DMS53 (cell line): ENCODE measurements around the gene IGFBP4.

ENCODE experiments used
- DNase-seq: peaks from one replicate; lab custom pipeline; 2025; lab: John Stamatoyannopoulos, UW

The IGFBP4 gene

DNA sequence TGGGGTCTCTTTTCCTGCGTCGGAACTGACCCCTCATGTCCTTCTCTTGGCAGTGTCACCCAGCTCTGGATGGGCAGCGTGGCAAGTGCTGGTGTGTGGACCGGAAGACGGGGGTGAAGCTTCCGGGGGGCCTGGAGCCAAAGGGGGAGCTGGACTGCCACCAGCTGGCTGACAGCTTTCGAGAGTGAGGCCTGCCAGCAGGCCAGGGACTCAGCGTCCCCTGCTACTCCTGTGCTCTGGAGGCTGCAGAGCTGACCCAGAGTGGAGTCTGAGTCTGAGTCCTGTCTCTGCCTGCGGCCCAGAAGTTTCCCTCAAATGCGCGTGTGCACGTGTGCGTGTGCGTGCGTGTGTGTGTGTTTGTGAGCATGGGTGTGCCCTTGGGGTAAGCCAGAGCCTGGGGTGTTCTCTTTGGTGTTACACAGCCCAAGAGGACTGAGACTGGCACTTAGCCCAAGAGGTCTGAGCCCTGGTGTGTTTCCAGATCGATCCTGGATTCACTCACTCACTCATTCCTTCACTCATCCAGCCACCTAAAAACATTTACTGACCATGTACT lies 13.2 kb downstream of the IGFBP4 start:
- DNase-seq: no peak

DNA sequence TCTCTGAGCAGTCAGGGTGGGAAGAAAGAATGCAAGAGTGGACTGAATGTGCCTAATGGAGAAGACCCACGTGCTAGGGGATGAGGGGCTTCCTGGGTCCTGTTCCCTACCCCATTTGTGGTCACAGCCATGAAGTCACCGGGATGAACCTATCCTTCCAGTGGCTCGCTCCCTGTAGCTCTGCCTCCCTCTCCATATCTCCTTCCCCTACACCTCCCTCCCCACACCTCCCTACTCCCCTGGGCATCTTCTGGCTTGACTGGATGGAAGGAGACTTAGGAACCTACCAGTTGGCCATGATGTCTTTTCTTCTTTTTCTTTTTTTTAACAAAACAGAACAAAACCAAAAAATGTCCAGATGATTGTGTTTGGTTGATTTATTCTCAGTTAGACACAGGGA lies 14.1 kb downstream of the IGFBP4 start:
- DNase-seq: no peak

DNA sequence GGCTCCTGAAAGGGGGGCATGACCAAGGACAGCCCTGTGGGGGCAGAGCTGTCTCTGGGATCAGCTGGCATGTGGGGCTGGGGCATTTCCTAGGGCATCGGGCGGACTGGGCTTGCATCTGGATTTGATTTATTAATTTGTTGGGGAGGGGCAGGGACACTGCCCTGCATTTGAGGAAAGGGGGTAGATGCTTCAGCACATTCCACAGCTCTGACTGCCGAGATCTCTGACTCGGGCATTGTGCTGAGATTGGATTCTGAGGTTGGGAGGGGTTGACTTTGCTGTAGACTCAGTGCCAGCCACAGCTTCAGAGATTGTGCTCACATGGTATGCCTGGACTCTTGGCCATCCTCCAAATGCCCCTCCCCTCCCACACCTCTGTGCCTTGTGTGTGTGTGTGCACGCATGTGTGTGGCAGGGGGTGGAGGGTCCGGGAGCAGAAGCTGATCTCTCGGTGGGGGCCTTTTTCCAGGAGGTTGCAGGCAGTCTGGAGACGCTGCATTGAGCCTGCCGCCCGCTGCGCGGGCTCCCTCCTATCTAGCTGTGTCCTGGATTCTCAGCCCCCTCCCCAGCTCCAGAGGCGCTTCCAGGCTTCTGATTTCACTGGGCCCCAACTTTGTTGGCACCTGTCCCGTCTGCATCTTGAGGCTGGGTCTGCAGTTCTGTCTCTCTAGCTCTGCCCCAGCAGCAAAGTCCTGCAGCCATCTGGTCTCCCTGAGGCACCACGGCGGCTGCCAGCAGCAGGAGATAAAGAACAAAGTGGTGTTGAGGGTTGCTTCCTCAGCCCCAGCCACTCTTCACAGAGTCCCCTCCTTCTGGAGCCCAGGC lies 14.9 kb downstream of the IGFBP4 start:
- DNase-seq: no peak

DNA sequence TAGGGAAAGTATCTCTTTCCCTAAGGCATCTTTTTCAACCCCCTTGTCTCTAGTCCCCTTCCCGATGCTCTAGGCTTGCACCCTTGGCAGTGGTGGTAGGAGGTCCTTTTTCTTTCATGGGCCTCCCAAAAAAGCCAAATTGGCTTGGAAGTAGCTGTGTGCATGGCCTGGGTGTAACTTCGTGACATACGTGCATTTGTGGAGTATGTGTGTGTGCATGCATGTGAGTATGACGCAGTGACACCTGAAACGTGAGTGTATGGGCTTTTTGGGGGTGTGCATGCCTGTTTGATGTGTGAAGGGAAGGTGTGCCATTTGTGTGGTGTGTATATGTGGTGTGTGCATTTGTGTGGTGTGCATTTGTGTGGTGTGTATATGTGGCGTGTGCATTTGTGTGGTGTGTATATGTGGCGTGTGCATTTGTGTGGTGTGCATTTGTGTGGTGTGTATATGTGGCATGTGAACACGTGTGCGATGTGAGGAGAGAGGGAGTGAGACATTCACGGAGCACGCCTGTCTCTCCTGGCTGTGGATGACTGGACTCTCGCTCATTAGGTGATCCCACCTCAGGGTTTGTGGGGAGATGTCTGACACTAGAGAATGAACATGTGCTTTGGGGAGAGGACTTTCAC lies 15.7 kb downstream of the IGFBP4 start:
- DNase-seq: no peak

DNA sequence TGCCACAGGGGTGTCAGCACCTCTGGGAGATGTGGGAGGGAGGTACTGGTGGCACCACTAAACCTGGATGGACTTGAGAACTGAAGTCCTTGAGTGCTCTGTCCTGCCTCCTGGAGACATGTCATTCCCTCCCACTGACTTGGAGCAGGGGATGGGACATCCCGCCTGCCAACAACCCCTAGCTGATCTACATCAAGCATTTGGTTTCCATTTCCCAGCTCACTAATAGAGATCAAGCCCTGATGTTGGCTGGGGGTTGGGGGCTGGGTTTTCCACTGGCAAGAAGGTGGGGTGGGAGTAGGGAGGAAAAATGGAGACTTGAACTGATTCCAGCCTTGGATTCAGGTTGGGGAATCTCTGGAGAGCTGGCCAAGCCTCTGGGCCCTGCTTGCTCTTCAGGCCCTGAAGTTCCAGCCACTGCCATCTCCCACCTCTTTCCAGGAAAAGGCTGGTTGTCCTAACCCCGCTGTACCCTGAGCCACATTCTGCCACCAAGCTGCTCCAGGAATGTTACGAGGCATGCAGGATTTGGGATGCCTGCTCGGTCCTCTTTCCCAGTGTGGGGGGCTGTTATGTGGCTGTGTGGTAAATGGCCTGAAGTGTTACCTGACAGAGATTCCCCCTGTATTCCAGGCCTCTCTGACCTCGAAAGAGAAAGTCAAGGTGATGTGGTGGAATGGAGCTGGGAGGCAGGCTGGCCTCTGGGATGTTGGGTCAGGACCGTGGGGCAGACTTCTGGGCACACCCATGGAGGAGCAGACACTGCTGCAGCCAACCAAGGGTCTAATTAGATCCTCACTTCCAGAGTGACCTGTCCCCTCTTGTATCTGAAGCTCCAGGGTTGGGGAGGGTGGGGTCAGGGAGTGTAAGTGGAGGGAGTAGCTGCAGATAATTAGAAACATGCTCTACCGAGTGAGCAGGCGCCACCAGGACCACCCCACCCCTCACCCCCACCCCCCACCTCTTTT lies 16.7 kb downstream of the IGFBP4 start:
- no peak for DNase-seq

DNA sequence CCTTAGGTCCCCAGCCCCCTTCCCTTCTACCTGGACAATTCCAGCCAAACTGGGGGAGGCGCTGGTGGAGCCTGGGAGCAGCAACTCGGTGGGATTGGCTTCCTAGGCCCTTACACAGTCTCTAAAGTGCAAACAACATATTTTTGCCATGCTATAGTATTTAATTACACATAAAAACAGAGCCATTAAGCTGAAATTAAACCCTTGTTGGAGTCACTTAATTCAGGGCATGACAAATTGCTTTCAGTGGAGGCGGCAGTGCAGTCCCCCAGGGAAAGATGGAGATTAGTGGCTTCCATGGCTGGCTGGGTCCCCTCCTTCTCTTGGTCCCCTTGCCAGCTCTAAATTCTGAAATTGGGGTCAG lies 17.3 kb downstream of the IGFBP4 start:
- no peak for DNase-seq

DNA sequence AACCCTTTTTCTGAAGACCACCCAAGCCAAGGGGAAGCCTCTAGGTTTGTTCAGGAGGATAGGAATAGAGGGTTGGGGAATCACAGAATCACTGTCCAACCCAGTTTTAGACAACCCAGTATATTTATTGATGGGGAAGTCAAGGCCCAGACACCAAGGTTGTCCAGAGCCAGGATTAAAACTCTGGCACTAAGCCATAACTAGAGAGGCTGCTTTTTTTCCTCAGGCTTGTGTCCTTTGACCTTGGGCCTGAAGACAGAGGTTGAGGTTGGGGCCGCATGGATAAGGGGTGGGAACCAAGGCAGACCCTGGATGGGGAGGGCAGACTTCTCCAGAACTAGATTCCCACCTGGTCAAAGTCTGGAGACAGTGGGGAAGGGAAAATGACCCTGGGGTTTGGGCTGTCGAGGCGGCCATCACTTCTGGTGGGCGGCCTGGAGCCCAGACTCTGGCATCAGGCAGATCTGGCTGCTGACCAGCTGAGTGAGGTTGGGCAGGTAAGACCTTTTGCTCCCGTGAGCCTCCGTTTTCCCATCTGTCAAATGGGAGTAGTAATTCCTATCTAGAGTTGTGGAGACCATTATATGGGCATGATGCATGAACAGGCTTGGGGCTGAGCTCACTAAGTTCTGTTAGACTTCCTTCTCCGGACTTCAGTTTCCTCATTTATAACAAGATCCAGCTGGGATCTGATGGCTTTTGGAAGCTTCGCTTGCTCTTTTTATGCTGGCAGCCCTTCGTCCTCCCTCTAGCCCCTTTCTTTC lies 17.9 kb downstream of the IGFBP4 start:
- DNase-seq: no peak

DNA sequence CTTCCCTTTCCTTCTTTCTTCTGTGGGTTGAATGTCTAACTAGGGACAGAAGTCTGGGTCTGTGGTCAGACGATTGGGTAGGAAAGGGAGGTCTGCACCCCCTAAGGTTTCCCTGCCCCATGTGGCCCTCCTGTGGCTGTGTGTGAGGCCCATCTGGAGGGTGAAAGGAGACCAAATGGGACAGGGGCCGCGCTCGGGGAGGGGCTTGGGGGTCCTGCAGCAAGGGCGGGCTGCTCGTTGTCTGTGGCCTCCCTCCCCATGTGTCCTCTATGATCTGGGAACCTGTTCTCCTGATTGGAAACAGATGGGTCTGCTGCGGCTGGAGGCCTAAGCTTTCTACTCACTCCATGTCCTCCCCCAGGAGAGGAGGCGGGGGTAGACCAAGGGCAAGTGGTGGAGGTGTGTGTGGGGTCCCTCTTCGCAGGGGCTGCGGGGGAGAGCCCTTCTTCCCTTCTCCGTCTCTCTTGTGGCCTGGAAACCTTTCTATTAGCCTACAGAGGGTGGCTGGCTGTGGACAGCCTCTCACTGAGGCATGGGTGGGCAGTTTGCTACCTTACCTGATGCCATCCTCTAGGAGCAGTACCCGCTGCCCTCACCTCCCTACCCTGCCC lies 18.6 kb downstream of the IGFBP4 start:
- no peak for DNase-seq

DNA sequence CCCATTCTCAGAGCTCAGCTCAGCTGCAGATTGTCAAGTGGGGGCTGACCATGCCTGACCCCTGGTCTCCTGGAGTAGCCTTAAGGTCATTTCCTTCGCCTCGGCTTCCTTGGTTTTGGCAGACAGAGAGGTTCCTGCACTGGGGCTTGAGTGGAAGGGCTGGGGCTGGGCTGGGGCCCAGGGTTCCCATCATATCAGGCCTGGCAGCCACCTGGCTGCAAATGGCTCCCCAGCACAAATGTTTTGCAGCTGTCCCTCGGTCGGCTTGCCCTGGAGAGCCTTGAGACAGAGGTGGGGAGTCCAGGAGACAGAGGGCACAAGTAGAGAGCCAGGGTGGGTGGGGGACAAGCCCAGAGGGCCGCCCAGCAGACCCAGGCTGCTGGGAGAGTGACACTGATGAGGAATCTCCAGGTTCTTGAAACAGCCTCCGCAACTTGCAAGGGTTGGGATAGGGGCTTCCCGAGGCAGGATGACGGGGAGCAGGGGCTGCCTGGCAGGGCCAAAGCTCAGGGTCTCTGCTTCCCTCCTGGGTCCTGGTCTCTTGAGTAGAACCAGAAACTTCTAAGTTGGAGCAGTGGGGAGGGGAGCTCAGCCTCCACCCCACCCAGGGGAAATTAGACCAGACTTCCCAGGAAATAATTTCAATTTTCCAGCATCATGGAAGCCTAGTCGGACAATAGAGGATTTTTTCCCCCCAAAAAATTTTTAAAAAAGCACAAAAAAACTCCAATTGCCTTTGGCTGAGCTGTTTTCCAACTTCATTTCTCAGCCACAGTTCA lies 19.3 kb downstream of the IGFBP4 start:
- no peak for DNase-seq

DNA sequence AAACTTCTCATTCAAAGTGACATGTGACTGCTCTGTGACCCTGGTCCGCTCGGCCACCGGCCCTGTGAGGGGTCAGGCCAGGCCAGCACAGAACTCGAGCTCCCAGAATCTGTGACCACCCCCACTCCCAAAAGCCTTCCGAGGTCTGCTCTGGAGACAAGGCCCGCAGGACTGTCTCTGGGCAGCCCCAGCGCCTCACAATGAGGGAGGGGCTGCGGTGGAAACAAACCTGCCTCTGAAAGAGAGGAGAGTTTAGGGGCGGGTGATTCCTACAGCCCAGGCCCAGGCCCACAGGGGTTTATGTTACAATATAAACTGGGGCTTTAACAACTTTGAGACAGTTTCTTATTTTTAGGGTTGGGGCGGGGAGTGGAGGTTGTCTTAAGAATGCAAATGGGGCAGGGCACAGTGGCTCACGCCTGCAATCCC lies 19.9 kb downstream of the IGFBP4 start:
- DNase-seq: no peak

DNA sequence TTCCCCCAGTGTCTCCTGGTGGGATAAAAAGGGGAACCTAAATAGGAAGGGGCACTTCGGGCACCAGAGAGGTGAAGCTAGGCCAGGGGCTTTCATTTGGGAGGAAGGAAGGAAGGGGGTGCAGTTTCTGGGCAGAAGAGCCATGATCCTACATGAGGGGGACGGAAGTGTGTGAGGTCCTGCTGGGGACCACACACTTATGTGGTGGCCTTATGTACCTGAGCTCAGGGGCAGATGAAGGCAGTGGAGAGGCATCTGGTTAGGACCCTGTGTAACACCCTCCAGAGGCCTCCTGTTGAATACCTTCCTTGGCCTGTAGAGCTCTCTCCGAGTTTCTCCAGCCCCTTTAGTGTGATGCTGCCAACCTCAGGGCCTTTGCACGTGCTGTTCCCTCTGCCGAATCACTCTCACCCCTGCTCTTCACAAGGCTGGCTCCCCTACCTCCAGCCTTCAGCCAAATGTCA lies 21.2 kb downstream of the IGFBP4 start:
- DNase-seq: no peak

DNA sequence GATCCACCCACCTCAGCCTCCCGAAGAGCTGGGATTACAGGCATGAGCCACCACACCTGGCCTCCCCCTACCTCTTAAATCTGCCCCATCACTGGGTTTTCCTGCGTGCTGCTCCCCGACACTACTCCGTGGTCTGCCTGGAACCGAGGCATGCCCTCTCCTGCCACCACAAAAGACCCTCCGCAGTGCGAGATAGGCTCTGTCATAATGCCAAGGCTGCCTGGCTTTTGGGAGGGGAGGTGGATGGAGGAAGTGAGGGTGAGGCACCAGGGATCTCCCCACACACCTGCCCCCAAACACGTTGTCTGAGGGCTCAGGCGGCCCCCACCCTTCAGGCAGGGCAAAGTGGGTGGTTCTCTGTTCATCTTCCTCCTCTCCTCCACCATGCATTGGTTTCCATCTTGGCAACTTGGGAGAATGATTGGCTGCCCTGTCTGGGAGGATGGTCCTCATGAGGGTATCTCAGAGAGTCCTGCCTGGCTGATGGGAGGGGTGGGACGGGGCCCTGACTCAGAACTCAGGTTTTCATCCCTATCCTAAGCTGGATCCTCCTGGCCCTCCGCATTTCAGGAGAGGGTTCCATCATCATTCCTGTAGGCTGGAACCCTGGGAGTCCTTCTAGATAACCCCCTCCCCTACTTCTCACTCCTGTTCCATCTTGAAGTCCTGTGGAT lies 23.2 kb downstream of the IGFBP4 start:
- DNase-seq: no peak

DNA sequence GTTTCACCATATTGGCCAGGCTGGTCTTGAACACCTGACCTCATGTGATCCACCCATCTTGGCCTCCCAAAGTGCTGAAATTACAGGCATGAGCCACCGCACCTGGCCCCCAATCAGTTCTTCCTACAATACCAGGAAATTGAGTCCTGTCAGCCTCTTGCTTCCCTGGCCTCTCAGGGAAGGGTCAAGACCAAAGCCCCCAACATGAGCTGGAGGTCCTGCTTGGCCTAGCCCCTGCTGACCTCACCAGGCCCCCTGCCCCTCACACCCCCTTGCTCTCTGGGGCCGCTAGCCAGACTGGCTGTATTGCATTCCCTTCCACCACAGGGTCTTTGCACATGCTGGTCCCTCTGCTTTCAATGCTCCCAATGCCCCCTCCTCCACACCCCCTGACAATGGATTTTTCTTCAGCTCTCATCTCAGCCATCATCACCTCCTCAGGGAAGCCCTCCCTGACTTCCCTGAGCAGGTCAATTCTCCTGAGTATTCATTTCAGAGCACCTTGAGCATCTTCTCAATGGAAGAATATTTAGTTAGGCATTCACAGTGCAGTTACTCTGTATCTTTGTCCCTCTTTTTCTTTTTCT lies 24.1 kb downstream of the IGFBP4 start:
- DNase-seq: no peak

DNA sequence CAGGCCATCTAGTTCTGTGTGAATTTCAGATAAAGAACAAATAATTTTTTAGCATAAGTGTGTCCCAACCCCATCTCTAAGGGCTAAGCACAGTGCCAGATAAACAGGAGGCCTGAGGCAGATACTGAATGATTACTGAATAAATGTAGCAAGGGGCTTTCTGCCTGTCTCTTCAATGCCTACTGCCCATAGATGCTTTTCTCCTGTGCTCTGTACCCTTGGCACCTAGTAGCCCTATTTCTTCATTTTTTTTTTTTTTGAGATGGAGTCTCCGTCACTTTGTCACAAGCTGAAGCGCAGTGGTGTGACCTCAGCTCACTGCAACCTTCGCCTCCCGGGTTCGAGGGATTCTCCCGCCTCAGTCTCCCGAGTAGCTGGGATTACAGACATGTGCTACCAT lies 25.3 kb downstream of the IGFBP4 start:
- no peak for DNase-seq

DNA sequence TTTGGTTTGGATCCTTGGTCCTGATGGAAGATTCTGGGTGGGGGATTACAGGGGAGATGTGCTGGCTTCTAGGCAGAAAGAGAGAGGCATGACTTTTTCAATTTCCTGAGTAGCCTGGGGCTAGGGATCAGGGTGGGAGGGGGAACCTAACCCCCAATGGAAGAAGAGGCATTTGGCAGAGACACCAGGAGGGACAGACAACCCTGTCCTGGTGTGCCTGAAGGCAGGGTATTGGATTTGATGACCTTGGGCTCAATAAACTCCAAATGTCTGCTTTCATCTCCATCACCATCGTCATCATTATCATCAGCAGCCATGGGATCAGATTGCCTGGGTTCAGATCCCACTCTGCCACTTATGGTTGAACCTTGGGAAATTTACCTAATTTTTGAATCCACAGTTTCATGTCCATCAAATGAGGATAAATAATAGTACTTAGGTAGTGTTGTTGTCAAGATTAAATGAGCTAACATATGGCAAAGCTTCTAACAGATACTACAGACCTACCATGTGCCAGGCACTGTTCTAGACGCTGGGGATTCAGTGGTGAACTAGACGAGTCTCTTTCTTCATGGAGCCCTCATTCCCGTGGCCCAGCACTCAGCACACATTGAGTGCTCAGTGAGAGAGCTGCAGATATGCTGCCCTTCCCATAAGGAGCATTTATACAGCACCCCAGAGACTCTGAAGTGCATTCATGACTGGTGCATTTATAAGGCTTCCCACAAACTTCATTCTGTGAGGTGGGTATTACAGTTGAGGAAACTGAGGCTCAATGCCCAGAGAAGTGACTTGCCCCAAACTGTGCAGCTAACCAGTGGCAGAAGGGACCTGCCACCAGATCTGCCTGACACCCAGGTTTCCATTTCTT lies 26.8 kb downstream of the IGFBP4 start:
- DNase-seq: no peak

DNA sequence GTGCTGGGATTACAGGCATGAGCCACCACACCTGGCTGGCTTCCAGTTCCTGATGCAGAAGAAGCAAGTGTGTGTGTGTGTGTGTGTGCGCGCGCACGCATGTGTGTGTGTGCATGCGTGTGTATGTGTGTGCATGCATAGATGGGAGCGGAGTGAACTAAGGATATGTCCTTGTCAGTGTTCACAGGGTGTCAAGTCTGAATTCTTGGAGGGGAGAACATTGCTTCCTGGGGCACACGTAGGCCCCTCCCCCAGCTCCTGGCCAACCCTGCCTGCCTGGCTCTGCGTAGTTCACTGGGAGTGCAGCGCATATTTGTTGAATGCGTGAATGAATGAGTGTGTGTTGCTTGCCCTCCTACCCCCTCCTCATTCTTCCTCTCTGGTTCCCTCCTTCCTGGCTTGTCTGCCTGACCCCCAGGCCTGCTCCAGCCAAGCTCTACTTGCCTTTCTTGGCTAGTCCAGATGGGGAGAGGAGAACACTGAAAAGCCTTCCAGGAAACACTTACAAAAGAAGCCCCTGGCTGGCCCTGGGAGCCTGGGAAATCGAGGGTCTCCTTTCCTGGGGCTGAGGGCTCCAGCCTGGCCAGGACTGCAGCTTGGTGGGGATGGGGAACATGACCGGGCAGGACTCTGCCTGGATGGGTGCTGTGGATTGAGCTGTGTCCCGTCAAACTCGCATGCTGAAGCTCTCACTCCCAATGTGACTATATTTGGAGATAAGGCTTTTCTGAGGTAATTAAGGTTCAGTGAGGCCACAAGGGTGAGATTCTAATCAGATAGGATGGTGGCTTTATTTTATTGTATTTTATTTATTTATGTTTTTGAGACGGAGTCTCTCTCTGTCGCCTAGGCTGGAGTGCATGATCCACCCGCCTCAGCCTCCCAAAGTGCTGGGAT lies 27.9 kb downstream of the IGFBP4 start:
- no peak for DNase-seq
